ENCODE measurements around the gene CDHR2.
A peak's percentile ranks its signal among the peaks of the same experiment; 100 is the strongest.
"Not testable (repeated sequence)": the region's sequence is repeated elsewhere in the genome, so short reads cannot be mapped to it uniquely, and the experiment has no call there.

CDHR2 gene

GRCh38 chr5:176541338-176542134 is 7.6 kb upstream of the CDHR2 start:
- no peak for DNase-seq

DNA sequence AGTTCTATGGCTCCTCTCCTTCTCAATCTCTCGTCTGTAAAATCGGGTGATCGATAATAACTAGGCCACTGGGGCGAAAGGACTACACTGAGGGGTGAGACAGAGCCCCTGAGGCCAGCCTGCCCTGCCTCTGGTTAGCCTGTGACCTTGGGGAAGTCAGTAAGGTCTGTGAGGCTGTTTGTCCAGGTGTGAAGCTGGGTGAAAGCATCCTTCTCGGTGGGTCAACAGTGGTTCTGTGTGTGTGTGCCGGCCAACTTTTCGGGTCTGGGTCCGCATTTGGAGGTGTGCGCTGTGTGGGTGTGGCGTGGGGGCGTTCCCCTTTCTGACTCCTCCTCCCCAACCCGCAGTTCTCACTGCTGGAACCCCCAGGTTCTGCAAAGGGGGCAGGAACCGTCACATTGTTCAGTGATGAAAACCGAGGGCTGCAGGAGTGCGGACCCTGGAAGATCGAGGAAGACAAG is 7.0 kb upstream of the CDHR2 start:
- DNase-seq, result no peak

GRCh38 chr5:176542596-176543427 is 6.3 kb upstream of the CDHR2 start:
- no peak for DNase-seq

DNA sequence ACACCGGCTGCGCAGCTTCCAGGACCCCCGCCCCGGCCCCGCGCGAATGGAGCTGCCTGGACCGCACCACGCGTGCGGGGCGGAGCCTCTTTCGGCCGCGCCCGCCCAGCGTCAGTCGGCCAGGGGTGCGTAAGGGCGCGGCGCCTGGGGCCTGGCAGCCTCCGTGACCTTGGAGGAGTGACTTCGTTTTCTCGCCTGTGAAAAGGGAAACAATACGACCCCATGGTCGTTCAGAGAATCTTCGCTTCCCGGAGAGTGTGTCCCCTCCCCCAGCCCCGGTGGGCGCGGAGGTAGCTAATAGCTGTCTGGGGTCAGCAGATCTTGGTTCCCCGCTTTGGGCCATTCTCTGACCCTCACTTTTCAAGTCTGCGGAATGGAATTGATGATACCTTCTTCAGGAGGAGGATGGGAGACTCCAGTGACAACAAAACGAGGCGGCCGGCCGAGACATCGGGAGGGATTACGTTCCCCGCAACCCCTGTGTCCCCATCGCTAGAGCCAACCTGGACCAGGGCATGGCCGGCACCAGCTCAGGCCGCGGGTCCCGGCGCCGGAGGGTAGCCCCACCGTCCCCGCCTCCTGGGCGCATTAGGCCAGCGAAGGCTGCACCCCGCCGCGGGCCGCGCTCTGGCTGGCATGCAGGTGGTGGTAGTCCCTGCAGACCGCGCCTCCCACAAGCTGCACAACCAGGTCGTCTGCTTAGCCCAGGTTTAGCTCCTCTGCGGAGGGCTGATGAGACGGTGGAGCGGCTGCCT is 5.5 kb upstream of the CDHR2 start:
- peak; percentile 20 for DNase-seq

DNA sequence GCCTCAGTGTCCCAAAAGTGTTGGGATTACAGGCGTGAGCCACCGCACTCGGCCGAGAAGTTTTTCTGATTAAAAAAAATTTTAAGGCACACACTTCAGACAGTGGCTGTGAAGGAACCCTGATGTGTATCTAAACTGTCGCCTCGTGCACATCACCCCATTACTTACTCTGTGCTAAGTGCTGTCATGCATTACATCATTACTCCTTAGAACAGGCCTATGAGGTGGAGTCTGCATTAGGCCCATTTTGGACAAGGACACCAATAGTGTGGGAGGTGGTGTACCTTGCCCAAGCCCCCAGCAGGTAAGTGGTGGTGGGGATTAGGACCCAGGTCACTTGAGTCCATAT is 3.8 kb upstream of the CDHR2 start:
- DNase-seq, result no peak

- no peak for DNase-seq
Measured at GRCh38 chr5:176545737-176546509, 3.2 kb upstream of the CDHR2 start.

GRCh38 chr5:176547802-176548201 is 1.3 kb upstream of the CDHR2 start:
- no peak for DNase-seq

GRCh38 chr5:176549871-176550270 is 729 bp downstream of the CDHR2 start:
- DNase-seq, result no peak

DNA sequence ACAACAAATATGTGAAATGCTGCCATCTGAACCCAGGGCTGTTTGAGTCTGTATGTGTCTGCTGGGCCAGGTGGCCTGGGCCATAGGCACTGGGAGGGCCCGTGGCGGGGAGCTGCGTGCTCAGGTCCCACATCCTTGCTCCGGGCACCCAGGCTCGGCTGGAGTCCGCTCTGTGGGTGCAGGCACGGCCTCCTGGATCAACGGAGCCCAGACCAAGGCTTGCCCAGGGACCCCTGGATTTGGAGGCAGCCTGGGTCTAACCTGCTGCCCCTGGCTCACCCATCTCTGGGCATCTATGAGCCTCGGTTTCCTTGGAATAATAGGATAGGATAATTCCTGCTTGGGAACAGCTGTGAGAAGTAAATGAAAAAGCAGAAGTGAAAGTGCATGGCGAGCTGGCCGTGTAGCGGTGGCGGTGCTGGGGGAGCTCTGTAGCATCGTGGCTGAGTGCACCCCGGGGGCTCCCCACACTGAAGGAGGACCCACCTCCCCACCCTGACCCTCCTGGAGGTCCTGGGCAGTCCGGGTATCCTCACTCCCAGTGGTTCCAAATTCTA is 1.2 kb downstream of the CDHR2 start:
- DNase-seq, result no peak

GRCh38 chr5:176550937-176551336 is 1.8 kb downstream of the CDHR2 start:
- DNase-seq, result not testable (repeated sequence)

DNA sequence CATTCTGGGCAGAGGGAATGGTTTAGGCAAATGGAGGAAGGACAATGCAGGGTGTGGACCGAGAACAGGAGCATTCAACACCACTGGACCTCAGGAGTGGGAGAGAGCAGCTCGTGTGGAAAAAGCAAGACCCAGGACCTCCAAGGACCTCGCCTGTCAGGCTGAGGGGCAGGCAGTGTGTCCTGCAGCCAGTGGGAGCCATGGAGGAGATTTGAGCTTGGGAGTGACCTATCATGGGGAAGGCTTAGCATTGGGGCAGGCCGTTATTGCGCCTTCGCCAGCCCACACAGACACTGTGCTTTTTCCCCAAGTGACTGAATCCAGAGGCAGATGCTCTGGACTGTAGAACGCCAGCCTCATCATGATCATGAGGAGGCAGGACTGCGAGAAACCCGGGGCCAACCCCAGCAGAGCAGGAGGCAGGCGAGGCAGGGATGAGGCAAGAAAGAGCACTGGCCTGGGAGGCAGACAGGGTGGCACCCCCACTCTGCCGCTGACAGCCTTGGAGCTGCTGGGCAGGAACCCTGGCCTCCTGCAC is 3.3 kb downstream of the CDHR2 start:
- no peak for DNase-seq

DNA sequence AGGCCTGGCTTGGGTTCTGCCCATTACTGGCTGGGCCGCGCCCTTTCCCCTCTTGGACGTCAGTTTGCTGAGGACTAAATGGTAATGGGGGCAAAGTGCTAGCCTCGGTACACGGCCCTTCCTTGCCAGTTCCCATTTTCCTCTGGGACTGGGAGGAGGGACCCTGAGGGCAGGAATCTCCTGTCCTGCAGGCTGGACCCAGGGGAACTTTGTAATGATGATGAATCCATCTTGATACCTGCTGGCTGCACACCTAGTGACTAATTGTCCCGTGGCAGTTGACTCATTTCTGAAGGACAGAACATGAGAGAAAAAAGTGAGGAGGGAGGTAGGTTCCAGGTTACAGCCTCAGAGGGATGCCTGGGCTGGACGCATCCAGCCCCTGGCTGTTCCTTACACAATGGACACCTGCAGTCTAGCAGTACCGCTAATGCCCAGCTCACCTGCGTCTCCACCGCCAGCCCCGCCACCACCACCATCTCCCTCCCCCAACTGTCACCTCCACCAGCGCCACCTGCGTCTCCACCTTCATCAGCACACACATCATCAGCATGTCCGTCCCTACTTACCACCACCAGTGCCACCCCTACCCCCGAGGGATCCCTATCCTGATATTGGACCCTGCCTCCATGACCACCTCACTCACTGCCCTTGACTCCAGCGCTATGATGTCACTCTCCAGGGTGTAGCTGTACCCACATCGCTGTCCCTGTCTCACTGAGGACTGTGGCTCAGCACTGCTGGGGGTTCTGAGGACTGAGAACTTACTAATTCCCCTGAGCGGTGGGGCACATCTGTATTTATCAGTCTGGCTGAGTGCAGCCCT is 4.3 kb downstream of the CDHR2 start:
- no peak for DNase-seq

- DNase-seq, result no peak
Measured at GRCh38 chr5:176557846-176558245, 8.7 kb downstream of the CDHR2 start.

DNA sequence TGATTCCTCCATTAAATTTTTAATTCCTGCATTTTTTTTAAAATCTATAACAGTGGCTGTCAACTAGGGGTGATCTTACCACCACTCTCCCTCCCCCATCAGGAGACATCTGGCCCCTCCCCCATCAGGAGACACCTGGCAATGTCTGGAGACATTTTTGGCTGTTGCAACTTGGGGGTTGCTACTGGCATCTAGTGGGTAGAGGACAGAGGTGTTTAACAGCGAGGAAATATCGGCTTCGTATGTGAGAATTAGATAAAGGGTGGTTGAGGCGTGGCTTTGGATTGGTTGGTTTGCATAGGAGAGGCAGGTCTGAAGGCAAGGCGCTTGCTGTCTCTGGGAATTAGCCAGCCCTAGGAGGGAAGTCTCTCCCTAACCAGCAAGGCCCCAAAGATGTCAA is 10.5 kb downstream of the CDHR2 start:
- no peak for DNase-seq

GRCh38 chr5:176560364-176560763 is 11.2 kb downstream of the CDHR2 start:
- no peak for DNase-seq

DNA sequence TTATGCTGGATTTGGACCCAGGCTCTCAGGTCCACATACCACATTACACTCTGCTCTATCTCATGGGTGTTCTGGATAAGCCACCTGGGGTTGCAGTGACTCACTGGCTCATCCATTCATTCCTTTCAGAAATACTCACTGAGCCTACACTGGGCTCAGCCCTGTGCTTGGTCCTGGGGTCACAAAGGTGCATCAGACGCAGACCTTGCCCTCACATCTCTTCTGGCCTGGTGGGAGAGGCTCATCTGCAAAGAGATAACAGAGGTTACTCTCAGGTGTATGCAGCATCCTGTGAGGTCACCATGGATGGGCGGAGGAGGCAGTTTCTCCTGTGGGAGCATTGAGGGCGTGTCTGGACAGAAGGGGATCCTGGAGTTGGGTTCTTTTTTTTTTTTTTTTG is 12.1 kb downstream of the CDHR2 start:
- DNase-seq, result no peak

GRCh38 chr5:176562189-176562588 is 13.0 kb downstream of the CDHR2 start:
- no peak for DNase-seq

DNA sequence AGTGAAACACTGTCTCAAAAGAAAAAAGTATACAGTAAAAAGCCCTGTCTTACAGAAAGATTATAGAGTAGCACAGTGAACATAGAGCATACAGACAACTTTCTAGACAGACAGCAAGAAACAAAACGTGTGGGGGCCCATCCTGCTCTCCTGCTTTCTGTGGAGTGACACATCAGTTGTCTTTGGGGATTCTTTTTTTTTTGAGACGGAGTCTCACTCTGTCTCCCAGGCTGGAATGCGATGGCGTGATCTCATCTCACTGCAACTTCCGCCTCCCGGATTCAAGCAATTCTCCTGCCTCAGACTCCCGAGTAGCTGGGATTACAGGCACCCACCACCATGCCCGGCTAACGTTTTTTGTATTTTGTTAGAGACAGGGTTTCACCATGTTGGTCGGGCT is 14.9 kb downstream of the CDHR2 start:
- no peak for DNase-seq

GRCh38 chr5:176565760-176566288 is 16.7 kb downstream of the CDHR2 start:
- no peak for DNase-seq

DNA sequence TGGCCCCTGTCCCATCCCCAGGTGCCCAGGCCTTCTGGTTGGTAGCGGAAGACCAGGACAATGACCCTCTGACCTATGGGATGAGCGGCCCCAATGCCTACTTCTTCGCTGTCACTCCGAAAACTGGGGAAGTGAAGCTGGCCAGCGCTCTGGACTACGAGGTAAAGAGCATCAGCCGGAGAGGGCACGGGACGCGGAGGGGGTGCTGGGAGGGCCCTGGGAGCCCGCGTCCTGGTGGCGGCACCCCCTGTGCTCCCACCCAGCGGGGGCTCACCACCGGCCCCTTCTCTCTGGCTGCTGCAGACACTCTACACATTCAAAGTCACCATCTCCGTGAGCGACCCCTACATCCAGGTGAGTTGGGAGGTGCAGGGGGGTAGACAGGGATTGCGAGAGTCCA is 19.5 kb downstream of the CDHR2 start:
- no peak for DNase-seq

DNA sequence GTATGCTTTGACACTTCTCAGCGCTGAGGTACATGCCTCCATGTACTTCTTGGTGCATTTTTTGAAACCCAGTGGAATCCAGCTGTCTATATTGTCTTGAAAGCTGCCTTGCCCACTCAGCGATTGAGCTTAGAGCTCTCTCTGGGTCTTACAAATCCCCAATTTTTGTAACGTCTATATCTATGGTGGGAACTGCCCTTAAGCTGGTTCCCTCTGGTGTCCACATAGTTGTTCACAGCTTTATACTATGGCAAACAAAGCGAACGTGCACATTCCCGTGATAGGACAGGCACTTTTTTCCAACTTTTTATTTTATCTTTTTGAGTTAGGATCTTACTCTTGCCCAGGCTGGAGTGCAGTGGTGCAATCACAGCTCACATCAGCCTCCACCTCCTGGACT is 20.9 kb downstream of the CDHR2 start:
- DNase-seq, result no peak

All from NCI-H1694 treated with DMSO at 0.1 percent for 48 hours (cell line).